GM18526 (cell line): Measurements from ENCODE around the gene MPST.

Experiments
- POLR2A ChIP-seq: IDR thresholded peaks from 3 replicates; pipeline ENCODE4 v1.6.1; 2011; ENCODE audit not compliant: insufficient read length; ENCODE audit errors: extremely low read depth

Gene MPST

GRCh38 chr22:37019309-37020191 is at the start of gene MPST, which contains the start of gene TST:
Gene MPST (plus strand): TSS chr22:37019742. CDS start chr22:37019837, 95 bp downstream.
Gene TST (minus strand): TSS chr22:37019447. CDS start chr22:37018732, 715 bp downstream.
- TF ChIP-seq POLR2A, result peak; percentile 74

GRCh38 chr22:36971341-36972125 is 48.0 kb upstream of the MPST start:
- no peak for TF ChIP-seq POLR2A

GRCh38 chr22:36976606-36977005 is 42.9 kb upstream of the MPST start:
- TF ChIP-seq POLR2A, result no peak

GRCh38 chr22:36977401-36977861 is 42.1 kb upstream of the MPST start:
- peak; percentile 12 for TF ChIP-seq POLR2A

GRCh38 chr22:36977947-36978660 is 41.4 kb upstream of the MPST start:
- peak; percentile 22 for TF ChIP-seq POLR2A

- no peak for TF ChIP-seq POLR2A
Measured at GRCh38 chr22:36979016-36979910, 40.3 kb upstream of the MPST start.

- no peak for TF ChIP-seq POLR2A
Measured at GRCh38 chr22:36981247-36981775, 38.2 kb upstream of the MPST start.

- no peak for TF ChIP-seq POLR2A
Measured at GRCh38 chr22:36982136-36982535, 37.4 kb upstream of the MPST start.

GRCh38 chr22:36985211-36985889 is 34.2 kb upstream of the MPST start:
- TF ChIP-seq POLR2A, result no peak

GRCh38 chr22:36986242-36986821 is 33.2 kb upstream of the MPST start:
- no peak for TF ChIP-seq POLR2A

- no peak for TF ChIP-seq POLR2A
Measured at GRCh38 chr22:36988075-36988832, 31.3 kb upstream of the MPST start.

- TF ChIP-seq POLR2A, result no peak
Measured at GRCh38 chr22:36990457-36990856, 29.1 kb upstream of the MPST start.
